GM21360 (cell line): ENCODE results near the gene SP3.

Experiments
- ATAC-seq: cut with Tn5 transposase; IDR thresholded peaks from one replicate; pipeline ENCODE4 v1.9.1; 2021; ENCODE audit warnings: mild to moderate bottlenecking, moderate library complexity; ENCODE audit not compliant: unreplicated experiment

The SP3 gene

GRCh38 chr2:173965372-173966025 is at the start of gene SP3:
Gene SP3, minus strand, starts transcription at chr2:173965373. Its CDS starts 202 bp downstream, at chr2:173965171.
- peak; percentile 63 for ATAC-seq

DNA sequence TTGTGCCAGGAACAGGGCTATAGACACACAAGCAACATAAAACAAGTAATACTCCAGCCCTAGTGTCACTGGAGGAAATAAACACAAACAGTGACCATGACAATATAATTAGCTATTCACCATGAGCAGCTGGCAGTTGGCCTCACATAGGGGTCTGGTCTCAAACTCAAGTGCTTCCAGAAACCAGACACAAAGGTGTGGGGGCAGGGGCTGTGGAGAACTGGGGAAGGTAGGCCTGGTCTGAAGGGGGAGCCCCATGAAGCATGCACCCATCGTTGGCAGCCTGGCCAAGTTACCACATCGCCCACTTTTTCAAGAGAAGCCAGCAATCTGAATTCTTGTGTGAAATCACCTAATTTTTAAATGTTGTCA is 49.5 kb upstream of the SP3 start:
- no peak for ATAC-seq

DNA sequence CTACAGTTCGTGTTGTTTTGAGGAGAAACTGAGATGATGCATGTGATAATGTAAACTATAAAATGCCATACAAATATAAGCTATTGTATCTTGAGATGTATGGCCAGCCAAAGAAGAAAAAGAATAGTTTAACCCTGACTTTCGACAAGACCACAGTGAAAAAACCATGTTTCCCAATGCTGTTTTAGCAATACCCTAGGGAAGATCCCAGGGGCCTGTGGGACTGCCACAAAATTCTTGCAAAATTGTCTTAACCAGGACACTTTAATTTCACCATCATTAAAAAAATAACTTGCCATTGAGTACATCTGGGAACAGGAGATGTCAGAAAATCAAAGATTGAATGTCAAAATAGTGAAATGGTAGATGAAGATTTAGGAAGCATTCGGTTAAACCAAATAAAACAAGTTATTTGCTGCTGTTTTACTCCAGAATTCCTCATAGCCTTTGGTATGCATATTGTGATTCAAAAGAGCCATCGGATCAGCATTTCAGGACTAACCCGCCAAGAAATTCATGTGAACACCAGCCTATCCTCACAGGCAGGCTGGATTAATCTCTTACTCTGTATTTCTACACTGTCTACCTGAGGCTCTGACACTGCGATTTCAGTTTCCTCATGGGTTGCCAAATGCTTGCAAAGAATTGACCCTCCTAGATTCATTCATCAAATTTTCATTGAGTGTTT is 49.0 kb upstream of the SP3 start:
- no peak for ATAC-seq

DNA sequence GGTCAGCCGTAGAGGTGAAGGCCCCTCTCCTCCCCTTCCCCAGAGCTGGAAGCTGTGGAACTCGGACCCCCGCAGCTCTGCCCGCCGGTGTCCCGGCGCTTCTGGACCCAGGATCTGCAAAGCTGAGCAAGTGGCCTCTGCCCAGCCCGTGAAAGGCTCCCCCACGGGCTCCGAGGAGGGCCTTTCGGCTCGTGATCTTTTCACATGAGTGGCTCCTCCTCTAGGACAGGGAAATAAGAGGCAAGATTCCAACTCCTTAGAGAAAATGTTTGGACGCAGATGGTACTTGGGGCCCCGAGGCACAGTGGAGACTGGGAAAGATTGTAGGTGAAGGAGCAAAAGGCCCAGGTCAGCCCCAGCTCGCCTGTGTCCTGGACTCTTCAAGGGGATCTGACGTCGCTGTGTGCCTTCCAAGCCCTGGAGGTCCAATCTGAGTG is 48.2 kb upstream of the SP3 start:
- ATAC-seq, result no peak

DNA sequence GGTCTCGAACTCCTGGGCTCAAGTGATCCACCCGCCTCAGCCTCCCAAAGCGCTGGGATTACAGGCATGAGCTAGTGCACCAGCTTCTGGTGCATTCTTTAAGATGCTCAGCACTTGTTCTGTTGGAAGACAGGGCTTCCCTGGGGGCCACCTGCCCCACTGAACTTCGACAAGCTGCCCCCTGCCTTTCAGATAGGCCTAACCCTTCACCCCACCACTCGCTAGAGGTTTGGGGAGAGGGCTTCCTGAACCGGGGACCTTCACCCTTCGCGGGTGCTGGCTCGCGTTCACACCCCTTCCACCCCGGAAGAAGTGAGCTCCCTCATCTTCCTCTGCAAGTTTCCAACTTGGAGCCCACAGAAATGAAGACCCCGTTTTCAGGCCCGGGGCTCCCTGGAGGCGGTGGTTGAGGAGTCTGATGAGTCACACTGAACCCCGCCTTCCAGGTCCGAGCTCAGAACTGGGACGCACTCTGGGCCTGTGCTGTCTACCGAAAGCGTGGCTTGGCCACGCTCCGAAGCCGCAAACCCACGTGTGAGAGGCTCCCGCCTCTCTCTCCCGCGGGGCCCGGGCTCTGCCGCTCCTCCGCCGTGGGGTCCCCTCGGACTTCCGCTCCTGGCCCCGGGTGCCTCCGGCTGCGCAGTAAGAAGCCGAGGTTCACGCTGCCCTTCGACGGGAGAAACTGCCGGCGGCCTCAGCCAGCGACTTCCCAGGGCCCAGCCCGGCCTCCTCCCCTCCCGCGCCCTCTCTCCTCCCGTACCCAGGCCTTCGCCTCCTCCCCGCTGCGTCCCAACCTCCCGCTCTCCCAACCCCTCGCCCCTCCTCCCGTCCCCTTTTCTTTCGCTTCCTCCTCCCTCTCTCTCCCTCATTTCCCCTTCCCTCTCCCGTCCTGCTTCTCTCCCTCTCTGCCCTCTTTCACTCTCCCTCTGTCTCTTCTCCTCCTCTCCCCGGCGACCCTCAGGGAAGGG is 47.5 kb upstream of the SP3 start:
- ATAC-seq, result no peak

- ATAC-seq, result no peak
Observed at GRCh38 chr2:174011796-174012195, 46.6 kb upstream of the SP3 start.

GRCh38 chr2:174011173-174011572 is 46.0 kb upstream of the SP3 start:
- ATAC-seq, result no peak

DNA sequence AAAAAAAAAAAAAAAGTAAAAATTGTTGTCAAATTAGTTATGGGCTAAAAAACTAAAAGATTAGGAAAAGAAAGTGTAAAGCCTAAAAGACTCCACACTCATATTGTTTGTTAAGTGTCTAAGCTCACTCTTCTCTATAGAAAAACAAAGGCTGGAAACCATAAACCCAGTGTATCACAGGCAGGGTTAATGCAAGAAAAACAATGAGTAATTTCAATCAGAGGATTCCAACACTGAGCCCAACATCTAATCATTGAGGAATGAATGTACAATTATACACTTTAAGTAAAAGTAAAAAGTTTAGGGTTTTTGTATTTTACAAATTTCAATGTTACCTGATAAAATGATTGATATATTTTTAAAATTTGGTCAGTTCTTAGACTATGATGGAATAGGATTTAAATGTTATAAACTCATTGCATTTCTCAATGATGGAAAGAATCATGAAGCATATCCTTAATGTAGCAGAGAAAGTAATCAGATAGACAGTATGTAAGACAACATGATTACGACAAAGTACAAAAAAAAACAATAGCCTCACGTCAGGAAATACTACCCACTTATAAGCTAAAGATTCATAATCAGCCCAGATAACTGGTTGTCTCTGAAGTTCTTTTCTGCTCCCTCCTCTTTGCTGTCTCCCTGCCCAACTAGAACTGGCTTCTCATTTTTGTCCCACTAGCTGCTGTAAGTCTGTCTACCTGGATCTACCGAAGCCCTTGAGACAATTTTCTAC is 44.5 kb upstream of the SP3 start:
- ATAC-seq, result no peak

DNA sequence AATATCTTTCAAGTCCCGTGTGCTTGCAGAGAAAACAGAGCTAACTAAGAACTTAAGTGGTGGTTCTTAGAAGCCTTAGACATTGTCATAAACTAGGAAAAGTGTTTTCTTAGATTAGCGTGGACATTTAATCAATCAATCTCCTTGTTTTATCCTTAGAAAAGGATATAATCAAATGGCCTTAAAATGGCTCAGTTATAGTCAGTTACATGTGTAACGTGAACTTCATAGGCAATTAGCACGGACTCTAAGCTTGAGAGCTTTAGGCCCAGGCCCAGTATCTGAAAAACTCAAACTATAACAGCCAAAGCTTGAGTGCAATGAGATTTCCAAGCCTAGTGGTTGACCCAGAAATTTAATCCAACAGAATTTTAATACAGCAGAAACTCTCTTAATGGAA is 43.5 kb upstream of the SP3 start:
- ATAC-seq, result no peak

GRCh38 chr2:174007010-174007409 is 41.8 kb upstream of the SP3 start:
- no peak for ATAC-seq

DNA sequence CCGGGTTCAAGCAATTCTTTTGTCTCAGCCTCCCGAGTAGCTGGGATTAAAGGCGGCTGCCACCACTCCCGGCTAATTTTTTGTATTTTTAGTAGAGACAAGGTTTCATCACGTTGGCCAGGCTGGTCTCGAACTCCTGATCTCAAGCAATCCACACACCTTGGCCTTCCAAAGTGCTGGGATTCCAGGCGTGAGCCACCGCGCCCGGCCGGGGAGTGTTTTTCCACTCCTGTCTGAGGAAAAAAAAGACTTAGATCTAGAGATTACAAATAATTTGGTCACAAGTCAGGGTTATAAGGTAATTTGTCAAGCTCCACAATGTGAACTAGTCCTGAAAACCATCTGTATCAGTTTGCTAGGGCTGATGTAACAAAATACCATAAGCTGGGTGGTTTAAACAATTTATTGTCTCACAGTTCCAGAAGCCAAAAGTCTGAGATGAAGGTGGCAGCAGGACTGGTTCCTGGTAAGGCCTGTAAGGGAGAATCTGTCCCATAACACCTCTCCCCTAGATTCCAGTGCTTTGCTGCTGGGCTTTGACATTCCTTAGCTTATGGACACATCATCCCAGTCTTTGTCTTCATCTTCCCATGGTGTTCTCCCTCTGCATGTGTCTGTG is 40.7 kb upstream of the SP3 start:
- ATAC-seq, result no peak

- ATAC-seq, result no peak
Observed at GRCh38 chr2:174004905-174005605, 39.9 kb upstream of the SP3 start.

DNA sequence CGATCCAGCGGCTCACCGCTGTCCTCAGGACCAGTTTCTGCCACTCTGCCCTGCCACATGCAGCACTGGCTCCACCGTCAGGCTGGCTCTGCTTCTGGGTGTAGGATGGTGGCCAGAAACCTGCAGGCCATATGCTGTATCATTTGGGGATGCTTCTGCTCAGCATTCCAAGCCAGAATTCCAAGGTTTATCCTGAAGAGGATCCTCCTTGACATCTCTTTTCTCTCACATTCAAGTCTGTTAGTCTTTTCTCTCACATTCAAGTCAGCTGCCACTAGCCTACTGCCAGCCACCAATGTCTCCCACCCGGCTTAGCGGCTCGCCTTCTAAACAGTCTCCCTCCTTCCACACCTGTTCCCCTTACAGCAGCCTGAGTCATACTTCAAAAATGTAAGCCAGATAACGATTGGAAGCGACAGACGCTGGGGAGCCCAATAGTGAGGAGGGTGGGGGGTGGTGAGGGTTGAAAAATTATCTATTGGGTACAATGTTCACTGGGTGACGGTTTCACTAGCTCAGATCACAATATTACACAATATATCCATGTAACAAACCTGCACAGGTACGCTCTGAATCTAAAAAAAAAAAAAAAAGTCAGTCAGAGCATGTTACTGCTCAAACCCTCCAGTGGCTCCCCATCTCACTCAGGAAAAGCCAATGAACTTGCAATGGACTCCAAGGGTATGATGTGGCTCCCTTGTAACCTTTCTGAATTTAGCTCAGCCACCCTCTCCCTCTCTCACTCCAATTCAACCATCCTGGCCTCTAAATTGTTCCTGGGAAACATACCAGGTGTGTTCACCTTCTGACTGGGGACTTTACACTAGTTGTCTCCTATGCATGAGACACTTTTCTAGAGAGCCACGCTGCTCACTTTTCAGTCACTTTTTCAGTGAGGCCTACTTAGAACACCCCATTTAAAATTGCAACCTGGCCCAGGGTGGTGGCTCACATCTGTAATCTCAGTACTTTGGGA is 38.8 kb upstream of the SP3 start:
- no peak for ATAC-seq

GRCh38 chr2:174002679-174003078 is 37.5 kb upstream of the SP3 start:
- no peak for ATAC-seq

- no peak for ATAC-seq
Observed at GRCh38 chr2:174001107-174001506, 35.9 kb upstream of the SP3 start.

DNA sequence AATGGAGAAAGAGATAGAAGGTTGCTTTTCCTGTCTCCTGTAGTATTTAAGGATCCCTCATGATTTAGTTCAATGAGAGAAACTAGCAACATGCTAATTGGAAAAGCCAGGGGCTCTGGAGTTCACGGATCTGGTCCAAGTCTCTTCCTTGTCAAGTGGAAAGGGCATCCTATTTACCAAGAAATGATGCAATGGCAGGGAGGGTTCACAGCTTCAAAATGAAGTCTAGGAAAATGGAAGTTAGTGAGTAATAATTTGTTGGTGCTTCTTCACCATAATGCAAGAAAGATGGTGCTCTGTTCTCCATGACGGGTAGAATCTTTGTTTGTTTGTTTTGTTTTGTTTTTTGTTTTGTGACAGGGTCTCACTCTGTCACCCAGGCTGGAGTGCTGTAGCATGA is 34.6 kb upstream of the SP3 start:
- ATAC-seq, result no peak

GRCh38 chr2:173999272-173999671 is 34.1 kb upstream of the SP3 start:
- ATAC-seq, result no peak

DNA sequence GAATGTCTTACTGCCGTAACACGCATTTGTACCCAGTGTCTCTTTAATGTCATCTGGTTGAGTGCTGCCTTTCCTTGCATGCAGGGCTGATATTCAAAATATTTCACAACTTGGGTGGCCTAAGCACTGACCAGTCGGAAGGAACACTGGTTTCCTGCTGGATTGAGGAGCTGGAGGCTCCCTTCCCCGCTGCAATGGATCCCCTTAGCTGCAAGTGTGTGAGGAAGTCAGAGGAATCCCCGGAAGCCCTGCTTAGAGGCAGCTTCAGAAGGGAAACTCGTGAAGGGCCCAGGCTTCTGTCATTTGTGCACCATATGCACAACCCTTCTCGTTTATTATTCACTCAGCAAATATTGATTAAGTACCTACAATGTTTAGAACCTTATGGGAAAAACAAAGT is 33.2 kb upstream of the SP3 start:
- no peak for ATAC-seq

GRCh38 chr2:173997753-173998152 is 32.6 kb upstream of the SP3 start:
- no peak for ATAC-seq
